DMS79 (cell line): ENCODE measurements around the gene UBE2D3.
"Not testable (repeated sequence)": the region's sequence is repeated elsewhere in the genome, so short reads cannot be mapped to it uniquely, and the experiment has no call there.

Experiments used
- DNase-seq: peaks from one replicate; lab custom pipeline; 2025; lab: John Stamatoyannopoulos, UW

The UBE2D3 gene

DNA sequence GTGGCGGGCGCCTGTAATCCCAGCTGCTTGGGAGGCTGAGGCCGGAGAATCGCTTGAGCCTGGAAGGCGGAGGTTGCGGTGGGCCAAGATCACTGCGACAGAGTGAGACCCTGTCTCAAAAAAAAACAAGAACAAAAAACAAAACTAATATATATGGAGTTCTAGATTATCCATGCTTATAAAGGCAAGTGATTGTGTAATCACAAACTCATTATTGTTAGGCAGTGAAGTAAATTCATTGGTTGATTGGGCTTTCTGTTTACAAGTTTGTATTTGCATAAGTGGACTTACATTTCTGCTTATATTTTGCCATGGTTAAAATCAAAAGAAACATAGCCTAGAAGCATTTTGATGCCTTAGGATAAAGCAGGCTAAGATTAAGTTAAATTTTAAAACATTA lies 2.5 kb upstream of the UBE2D3 start:
- no peak for DNase-seq

DNA sequence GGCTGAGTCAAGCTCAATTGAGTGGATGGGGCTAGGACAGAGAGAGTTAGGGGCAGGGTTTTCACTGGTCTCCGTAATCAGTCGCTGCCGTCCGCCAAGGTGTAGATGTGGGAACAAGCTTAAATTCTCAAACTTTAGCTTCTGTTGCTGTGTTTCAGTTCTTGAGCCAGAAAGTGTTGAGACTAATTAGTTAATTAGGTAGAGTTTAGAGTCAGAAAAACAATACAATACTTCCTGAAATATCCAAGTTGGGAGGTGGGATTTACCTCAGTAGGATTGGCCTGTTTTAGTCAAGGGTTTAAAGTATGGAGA lies 1.1 kb upstream of the UBE2D3 start:
- no peak for DNase-seq

DNA sequence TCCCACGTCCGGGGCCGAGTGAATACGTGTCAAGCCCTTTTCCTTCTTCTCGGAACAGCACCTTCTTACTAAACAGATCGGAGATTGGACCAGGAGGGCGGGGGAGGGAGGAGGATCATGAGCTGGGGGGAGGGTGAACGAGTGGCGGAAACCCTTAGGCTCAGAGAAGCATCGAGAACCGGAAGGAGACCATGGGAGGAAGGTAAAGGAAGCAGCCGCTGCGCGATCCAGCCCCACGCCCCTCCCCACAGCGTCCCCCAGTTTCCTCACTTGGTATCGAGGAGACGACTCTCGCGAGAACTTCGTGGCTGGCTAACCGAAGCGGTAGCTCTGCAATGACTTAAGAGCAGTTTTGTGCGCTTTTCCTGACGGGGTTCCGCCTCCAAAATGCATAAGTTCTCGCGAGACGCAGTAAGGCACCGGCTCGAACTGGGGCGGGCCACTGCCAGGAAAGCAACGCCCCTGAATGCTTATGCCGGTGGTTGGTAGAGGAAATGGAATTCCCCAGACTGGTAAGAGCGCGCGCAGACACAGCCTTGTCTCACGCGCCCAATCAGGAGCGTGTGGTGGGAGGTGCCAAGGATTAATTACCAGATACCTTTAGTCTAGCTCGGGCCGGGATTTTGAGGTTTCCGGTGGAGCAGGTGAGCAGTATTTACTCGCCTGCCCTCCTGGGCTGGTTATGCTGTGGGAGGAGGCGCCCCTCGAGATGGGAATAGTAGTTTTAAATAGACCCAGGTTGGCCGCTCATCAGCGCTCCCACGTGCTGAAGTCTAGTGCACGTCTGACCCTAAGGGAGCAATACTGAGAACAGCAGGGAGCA lies 534 bp upstream of the UBE2D3 start:
- DNase-seq, result peak; percentile 94

GRCh38 chr4:102826105-102826889 lies 1.1 kb downstream of the UBE2D3 start:
- no peak for DNase-seq

GRCh38 chr4:102825261-102826091 lies 1.9 kb downstream of the UBE2D3 start:
- peak; percentile 35 for DNase-seq

GRCh38 chr4:102824398-102824797 lies 3.0 kb downstream of the UBE2D3 start:
- DNase-seq, result no peak

DNA sequence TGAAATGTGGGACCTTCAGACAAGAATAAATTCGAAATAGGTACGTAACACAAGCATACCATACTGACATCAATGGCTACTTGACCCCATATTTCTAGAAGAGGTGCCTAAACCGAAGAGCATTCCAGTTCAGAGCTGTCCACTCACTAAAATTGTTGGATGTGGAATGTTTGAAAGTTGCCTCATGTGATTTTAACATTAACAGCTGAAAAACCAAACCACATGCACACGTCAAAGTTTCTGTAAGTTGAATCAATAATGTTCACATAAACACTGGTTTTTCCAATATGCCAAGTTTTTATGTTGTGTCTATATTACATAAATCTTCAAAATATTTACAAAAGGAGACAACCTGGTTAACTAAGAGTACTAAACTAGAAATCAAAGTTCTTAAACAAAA lies 3.5 kb downstream of the UBE2D3 start:
- no peak for DNase-seq

DNA sequence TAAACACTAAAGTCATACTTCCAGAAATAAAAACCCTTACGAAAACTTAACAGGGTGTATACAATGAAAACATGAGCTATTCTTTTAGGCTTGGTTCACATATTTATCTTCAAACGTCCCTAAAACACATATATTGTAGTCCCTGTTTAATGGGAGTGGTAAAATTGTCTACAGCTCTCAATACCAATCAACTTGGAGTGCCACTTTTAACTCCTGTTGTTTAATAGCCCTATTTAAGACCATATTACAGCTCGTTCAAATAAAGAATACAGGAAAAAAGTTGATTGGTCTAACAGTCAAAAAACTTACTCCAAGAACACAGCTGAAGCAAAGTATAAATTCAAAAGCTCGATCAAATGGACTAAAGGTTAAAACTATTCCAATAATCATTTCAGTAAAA lies 3.9 kb downstream of the UBE2D3 start:
- no peak for DNase-seq

DNA sequence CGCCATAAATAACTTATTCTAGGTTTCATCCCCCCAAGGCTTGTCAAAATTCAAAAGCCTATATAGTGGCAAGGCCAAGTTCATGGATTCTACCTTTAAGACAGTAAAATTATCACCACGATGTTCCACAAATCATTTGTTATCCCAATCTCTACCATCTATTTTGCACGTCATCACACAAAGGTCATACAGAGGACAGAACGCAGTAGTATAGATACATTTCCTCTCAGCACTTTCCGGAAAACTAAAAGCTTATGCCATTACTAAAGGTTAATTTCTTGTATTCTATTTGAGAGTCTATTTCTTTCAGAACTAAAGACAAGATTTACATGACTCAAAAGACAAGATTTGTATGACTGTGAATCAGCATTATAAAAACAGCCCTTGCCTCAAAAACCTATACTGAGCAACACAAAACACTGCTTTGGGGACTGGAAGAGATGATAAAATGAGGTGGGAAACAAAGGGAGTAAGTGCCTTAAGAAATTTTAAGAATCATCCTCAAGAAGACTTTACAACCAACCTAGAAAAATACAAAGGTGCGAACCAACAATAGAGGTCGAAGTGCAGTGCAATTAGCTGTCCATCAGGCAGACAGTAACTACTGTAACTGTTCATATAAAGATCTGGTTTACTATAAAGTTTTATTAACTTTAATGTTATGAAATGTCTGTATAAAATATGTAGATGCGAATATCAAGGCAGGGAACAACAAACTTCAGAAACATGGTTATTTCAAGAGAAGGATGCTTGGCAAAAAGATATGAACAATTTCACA lies 7.6 kb downstream of the UBE2D3 start:
- DNase-seq, result no peak

DNA sequence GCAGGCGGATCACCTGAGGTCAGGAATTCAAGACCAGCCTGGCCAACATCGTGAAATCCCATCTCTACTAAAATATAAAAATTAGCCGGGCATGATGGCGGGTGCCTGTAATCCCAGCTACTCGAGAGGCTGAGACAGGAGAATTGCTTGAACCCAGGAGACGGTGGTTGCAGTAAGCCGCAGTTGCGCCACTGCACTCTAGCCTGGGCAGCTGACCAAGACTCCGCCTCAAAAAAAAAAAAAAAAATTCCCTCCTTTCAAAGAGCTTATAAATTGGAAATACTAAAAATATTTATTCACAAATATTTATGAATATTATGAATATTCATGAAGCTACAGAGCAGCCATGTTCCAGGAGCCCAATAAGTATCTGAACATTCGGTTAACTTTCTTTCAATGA lies 8.3 kb downstream of the UBE2D3 start:
- DNase-seq, result not testable (repeated sequence)

- no peak for DNase-seq
Observed at GRCh38 chr4:102817613-102818268, 9.6 kb downstream of the UBE2D3 start.

- DNase-seq, result no peak
Observed at GRCh38 chr4:102817021-102817605, 10.2 kb downstream of the UBE2D3 start.

DNA sequence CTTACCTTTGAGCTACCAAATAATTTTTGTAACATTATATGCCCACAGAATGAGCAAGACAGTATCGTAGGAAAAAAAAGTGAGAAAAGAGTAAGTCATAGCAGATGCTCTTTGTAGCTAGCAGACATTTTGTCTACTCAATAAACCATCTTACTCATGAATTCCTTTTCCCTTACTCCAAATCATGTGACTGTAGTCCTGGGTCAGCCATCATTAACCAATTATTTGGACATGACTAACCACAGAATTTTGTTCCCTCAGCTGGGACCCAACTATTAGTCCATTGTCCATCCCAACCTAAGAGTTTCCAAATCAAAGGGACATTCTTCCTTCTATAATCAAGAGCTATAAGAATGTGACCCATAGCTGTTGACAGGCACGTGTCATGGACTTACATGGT lies 11.4 kb downstream of the UBE2D3 start:
- no peak for DNase-seq

- no peak for DNase-seq
Observed at GRCh38 chr4:102809691-102810090, 17.7 kb downstream of the UBE2D3 start.

- DNase-seq, result no peak
Observed at GRCh38 chr4:102809190-102809589, 18.2 kb downstream of the UBE2D3 start.

DNA sequence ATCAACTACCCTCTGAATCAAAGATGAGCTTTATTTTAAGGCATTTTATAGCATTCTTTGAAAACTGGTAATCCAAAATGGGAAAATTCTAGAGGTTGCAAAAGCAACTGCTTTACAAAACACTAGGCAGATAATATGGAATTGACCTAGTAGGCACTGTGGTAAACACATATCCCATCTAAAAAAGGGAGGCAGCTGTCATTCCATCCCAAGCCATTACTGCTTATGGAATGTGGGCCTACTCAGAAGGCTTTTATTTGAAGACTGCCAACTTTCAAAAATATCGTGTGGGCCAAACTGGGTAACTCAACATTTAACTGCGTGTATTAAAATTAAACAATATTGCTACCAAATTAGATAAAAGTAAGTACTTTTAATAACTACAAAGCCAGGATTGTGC lies 19.3 kb downstream of the UBE2D3 start:
- DNase-seq, result no peak

GRCh38 chr4:102807345-102807744 lies 20.0 kb downstream of the UBE2D3 start:
- DNase-seq, result no peak

DNA sequence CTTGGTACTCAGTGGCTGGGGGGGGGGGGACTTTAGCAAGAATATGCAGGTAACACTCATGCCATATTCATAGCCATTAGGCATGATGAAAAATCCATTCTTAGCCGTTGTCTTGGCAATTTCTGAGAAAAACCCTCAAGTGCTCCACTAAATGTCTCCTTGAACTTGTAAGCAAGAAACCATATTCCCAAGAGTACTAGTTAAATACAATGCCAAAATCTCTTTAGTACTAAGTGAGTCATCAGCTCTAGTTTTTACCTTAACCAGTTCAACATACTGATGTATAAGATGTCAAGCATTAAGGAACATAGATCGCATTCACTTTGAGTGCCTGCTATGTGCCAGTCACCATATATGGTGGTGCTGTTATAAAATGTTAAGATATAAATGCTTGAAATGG lies 27.5 kb downstream of the UBE2D3 start:
- DNase-seq, result peak; percentile 77

DNA sequence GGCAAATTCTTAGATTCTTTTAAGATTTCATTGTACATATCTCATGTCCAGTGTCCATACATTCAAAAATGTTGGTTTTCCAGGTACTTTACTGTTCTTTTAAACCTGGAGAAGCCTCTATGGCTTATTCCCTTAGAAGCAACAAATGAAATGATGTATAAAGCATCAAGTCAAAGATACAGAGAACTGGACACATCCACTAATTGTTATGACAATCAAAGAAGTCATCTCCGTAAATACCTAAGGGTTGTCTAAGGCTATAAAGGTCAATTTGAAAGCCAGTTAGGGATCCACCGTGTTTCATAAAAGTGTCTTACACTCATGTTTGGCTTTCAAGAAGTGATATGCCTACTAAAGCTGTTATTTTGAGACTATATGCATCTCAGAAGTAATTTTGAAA lies 32.4 kb downstream of the UBE2D3 start:
- DNase-seq, result no peak

DNA sequence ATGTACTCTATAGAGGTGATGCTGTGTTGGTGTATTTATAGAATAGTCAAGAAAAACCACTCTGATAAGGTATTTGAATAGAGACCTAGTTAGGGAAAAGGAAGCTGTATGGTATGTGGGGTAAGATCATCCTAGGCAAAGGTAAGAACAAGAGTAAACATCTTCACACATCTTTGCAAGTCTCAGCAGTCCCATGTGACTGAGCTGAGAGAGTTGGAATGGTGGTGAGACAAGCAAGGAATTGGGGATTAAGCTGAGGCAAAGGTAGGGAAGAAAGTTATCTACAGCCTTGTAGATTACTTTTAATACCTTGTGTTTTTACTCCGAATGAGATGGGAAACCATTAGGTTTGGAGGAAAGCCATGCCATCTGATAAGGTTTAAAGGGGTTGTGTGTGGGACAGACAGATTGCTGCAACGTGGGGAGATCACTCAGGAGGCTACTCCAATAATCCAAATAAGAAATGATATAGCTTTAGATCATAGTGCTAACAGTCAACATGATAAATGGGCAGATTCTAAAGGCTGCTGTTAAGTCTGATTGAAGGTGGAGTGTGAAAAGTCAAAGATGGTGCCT lies 34.9 kb downstream of the UBE2D3 start:
- no peak for DNase-seq
